Measurements from ENCODE around the gene HYDIN.
"Not testable (repeated sequence)": the region's sequence is repeated elsewhere in the genome, so short reads cannot be mapped to it uniquely, and the experiment has no call there.

The HYDIN gene

DNA sequence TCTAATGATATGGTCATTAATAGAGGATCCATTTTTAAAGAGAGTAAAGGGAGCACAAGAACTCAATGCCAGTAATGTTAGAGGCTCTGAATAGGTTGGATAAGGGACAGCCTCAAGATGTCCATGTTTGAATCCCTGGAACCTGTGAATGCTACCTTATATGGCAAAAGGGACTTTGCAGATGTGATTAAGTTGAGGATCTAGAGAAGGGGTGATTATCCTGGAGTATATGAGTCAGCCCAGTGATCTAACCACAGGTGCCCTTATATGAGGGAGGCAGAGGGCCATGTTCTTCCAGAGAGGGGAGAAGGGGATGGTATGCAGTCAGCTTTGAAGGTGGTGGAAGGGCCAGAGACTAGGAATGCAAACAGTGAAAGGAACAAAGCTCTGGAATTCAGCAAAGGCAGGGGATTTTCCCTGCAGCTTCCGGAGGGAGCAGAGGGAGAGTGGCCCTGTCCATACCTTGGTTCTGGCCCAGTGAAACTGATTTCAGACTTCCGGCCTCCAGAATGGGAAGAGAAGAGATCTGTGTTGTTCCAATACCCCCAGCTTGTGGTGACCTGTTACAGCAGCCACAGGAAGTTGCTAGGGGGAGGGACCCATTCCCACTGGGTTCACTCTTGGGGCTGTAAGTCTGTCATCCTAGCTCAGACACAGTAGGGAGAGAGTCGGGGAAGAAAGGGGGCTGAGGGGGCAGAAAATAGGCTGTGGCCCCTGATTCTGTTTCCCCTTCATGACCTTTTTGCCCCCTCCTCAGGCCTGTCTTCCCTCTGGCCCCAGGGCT lies 220.9 kb downstream of the HYDIN start:
- DNase-seq (ENCODE audit: low read depth in 2 of 2); H3K4me3 ChIP-seq (replicated peaks in 1 of 2; ENCODE audit: low read depth in 2 of 2, low read length in 2 of 2): not testable (repeated sequence)

- not testable (repeated sequence) for H3K4me3 ChIP-seq (replicated peaks in 1 of 2; ENCODE audit: low read depth in 2 of 2, low read length in 2 of 2); DNase-seq (ENCODE audit: low read depth in 2 of 2)
Observed at GRCh38 chr16:71006516-71006915, 224.0 kb downstream of the HYDIN start.

DNA sequence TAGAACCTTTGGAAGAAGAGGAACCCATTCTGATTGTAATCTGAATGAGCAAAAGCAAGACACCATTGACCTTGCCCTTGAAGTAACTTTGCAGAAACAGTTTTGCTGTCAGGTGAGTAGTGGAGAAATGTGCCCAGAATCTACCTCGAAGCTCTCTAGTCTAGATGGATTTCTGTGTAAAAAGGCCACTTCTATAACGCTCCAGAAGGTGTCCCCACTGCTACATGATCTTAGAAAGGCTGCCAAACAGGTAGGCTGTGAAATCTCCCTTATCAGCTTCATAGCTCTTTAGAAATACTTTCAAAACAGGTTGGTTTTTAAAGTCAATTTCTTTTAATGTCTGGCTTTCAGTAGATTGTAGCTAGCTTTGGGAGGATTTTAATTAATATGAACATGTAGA lies 230.8 kb downstream of the HYDIN start:
- peak; percentile 2 to 12 for DNase-seq (ENCODE audit: low read depth in 2 of 2)
- H3K4me3 ChIP-seq (replicated peaks in 1 of 2; ENCODE audit: low read depth in 2 of 2, low read length in 2 of 2), result not testable (repeated sequence)

DNA sequence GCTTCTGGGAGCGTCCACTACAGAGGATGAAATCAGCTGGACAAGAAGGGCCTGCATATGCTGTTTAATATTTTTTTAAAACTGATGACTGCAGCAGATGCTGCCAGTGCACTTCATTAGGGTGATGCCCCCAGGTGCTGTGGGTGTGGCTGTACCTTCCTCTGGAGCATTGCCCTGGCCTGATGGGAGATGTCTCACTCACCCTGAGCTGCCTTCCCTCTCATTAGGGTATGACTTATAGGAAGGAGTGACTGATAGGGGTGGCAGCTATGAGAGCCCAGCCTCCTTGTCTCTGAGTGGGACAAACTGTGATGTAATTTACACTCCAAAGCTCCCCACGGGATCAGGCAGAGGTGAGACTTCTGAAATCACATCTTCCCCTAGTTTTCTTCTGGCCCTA lies 234.7 kb downstream of the HYDIN start:
- DNase-seq (ENCODE audit: low read depth in 2 of 2), result not testable (repeated sequence)

DNA sequence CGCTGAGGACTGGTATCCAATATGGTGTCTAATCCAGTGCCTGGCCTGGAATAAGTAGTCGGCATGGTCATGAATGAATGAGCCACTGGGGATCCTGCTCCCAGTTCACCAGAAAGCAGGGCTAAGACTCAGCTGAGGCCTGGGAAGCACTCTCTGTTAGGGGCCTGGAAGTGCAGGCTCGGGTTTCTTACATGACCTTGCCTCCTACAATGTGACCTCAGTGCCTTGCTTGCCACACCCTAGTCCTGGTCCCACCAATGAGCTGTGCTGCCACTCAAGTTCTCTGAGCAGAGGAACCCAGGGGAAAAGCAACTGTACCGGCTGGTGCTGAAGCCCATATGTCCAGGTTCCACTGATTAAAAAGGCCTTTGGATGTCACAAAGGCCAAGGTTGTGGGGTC lies 238.0 kb downstream of the HYDIN start:
- not testable (repeated sequence) for DNase-seq (ENCODE audit: low read depth in 2 of 2); H3K4me3 ChIP-seq (replicated peaks in 1 of 2; ENCODE audit: low read depth in 2 of 2, low read length in 2 of 2)

More for the DNA sequence above, 234.7 kb downstream of the HYDIN start:
- not testable (repeated sequence) for H3K4me3 ChIP-seq (replicated peaks in 1 of 2; ENCODE audit: low read depth in 2 of 2, low read length in 2 of 2)

- DNase-seq (ENCODE audit: low read depth in 2 of 2); H3K4me3 ChIP-seq (replicated peaks in 1 of 2; ENCODE audit: low read depth in 2 of 2, low read length in 2 of 2): not testable (repeated sequence)
Observed at GRCh38 chr16:70987019-70987715, 243.4 kb downstream of the HYDIN start.

GRCh38 chr16:70984675-70985074 lies 245.8 kb downstream of the HYDIN start:
- not testable (repeated sequence) for H3K4me3 ChIP-seq (replicated peaks in 1 of 2; ENCODE audit: low read depth in 2 of 2, low read length in 2 of 2); DNase-seq (ENCODE audit: low read depth in 2 of 2)

DNA sequence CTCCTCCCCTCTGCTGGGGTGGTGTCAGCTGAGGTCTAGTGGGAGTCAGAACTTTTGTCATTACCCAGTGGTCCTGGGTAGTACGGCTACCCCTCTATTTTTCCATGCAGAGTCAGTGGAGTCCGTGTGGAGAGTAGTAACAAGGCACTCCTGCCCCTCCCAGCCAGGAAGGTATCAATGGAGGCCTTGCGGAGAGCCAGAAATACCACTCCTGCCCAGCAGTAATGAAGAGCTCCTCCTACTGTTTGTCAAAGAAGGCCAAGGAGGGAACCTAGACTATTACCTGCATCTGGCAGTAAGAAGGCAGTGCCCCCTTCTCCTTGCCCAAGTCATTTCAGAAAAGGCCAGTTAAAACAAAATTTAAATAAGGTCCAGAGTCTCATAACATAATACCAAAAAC lies 262.2 kb downstream of the HYDIN start:
- not testable (repeated sequence) for DNase-seq (ENCODE audit: low read depth in 2 of 2); H3K4me3 ChIP-seq (replicated peaks in 1 of 2; ENCODE audit: low read depth in 2 of 2, low read length in 2 of 2)

- not testable (repeated sequence) for H3K4me3 ChIP-seq (replicated peaks in 1 of 2; ENCODE audit: low read depth in 2 of 2, low read length in 2 of 2); DNase-seq (ENCODE audit: low read depth in 2 of 2)
Observed at GRCh38 chr16:70960169-70960568, 270.4 kb downstream of the HYDIN start.

- H3K4me3 ChIP-seq (replicated peaks in 1 of 2; ENCODE audit: low read depth in 2 of 2, low read length in 2 of 2); DNase-seq (ENCODE audit: low read depth in 2 of 2): not testable (repeated sequence)
Observed at GRCh38 chr16:70954922-70955321, 275.6 kb downstream of the HYDIN start.

DNA sequence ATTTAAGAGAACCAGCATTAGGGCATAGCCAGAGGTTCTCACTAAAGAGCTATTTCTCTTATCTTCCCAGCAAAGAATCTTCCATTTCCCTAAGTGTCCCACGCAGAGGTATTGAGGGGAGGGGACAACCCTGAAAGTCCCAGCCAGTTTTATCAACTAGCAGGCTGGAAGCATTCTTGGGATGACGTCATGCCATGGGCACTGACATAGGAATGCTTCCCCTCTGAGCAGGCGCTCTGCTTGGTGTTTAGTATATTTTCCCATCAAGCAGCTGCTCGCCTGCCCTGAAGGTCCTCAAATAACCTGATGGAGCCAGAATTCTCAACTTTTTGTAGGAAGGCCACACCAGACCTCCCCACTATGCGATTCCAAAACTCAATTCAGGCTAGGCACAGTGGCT lies 276.7 kb downstream of the HYDIN start:
- not testable (repeated sequence) for DNase-seq (ENCODE audit: low read depth in 2 of 2); H3K4me3 ChIP-seq (replicated peaks in 1 of 2; ENCODE audit: low read depth in 2 of 2, low read length in 2 of 2)

DNA sequence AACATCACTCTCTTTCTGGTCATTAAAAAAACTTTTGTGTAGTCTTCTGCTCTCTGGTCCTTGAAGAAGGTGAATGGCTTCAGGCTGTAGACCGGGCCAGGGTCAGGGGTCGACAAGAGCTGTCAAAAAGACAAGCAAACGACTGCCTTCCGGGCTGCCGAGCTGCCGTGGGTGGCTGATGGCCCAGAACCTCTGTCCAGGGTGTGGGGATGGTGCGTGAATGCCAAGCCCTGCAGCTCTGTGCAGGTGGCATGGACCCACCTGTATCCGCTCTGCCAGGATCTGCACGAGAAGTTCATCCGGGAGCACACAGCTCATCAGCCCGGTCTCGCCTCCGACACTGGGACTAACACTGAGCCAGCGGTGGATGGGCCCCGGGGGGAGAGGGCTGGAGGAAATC lies 287.0 kb downstream of the HYDIN start:
- H3K4me3 ChIP-seq (replicated peaks in 1 of 2; ENCODE audit: low read depth in 2 of 2, low read length in 2 of 2); DNase-seq (ENCODE audit: low read depth in 2 of 2): not testable (repeated sequence)

DNA sequence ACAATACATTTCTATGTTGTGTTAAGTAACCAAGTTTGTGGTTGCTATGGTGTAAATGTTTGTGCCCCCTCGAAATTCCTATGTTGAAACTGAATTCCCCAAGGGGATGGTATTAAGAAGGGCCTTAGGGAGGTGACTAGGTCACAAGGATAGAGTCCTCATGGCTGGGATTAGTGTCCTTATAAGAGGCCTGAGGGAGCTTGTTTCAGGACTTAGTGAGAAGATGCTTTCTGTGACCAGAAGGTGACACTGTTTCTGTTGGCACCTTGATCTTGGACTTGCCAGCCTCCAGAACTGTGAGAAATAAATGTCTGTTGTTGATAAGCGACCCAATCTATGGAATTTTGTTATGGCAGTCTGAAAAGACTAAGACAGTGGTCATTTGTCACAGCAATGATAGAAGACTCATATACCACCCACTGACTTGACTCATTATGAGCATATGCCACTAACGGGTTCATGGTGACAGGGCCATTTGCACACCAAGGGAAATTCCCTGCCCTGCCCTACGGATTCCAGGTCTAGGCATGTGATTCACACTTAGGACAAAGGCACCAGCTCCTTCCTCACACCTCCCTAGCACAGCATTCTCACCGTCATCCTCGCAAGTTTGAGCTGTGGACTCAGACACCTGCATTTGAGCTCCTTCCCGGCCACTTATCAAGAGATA lies 290.7 kb downstream of the HYDIN start:
- not testable (repeated sequence) for DNase-seq (ENCODE audit: low read depth in 2 of 2); H3K4me3 ChIP-seq (replicated peaks in 1 of 2; ENCODE audit: low read depth in 2 of 2, low read length in 2 of 2)

GRCh38 chr16:70936781-70937525 lies 293.6 kb downstream of the HYDIN start:
- not testable (repeated sequence) for H3K4me3 ChIP-seq (replicated peaks in 1 of 2; ENCODE audit: low read depth in 2 of 2, low read length in 2 of 2)
- DNase-seq (ENCODE audit: low read depth in 2 of 2), result peak in 1 of 2 donors; percentile 1

GRCh38 chr16:70935325-70935724 lies 295.2 kb downstream of the HYDIN start:
- H3K4me3 ChIP-seq (replicated peaks in 1 of 2; ENCODE audit: low read depth in 2 of 2, low read length in 2 of 2); DNase-seq (ENCODE audit: low read depth in 2 of 2): not testable (repeated sequence)

DNA sequence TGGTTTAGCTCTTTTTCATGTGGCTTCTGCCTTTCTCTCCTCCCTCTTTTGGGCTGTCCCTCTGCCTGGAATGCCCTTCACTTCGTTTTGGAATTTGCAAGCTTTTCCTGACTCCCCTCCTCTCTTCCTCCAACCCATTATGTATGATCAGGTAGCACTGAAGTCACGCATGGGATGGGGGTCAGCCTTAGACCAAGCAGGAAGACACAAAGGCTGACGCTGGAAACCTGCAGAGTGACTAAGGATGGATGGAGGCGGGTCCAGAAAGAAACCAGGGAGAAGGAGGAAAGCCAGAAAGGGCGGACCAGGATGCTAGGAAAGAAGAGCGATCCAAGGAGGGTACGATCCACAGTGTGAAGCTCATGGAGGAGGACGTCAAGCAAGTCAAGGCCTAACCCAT lies 296.8 kb downstream of the HYDIN start:
- DNase-seq (ENCODE audit: low read depth in 2 of 2); H3K4me3 ChIP-seq (replicated peaks in 1 of 2; ENCODE audit: low read depth in 2 of 2, low read length in 2 of 2): not testable (repeated sequence)

- H3K4me3 ChIP-seq (replicated peaks in 1 of 2; ENCODE audit: low read depth in 2 of 2, low read length in 2 of 2); DNase-seq (ENCODE audit: low read depth in 2 of 2): not testable (repeated sequence)
Observed at GRCh38 chr16:70930757-70931156, 299.8 kb downstream of the HYDIN start.

DNA sequence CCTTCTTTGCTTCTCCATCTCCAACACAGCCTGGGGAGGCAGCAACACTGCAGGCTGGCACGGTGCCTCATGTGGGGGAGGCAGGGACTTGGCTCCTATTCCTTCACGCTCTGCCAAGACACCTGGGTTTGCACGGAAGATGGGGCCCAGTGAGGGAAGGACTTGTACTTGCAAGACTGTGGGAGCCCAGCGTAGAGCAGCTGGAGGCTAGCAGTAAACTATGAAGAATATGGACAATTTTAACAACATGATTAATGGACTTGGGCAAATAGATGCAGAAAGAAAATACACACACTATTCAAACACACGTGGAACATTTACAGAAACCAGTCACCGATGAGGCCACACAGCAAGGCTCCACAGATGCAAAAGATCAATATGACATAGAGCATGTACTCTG lies 308.4 kb downstream of the HYDIN start:
- peak; percentile 13 to 27 for DNase-seq (ENCODE audit: low read depth in 2 of 2)
- H3K4me3 ChIP-seq (replicated peaks in 1 of 2; ENCODE audit: low read depth in 2 of 2, low read length in 2 of 2), result not testable (repeated sequence)

Data from cardiac fibroblast (primary cell).